NCI-H1105 (cell line): ENCODE data around the gene ZSCAN31.
"Not testable (repeated sequence)": the region's sequence is repeated elsewhere in the genome, so short reads cannot be mapped to it uniquely, and the experiment has no call there.

ENCODE experiments used
- DNase-seq: peaks from one replicate; lab custom pipeline; 2025; lab: John Stamatoyannopoulos, UW

ZSCAN31 gene

DNA sequence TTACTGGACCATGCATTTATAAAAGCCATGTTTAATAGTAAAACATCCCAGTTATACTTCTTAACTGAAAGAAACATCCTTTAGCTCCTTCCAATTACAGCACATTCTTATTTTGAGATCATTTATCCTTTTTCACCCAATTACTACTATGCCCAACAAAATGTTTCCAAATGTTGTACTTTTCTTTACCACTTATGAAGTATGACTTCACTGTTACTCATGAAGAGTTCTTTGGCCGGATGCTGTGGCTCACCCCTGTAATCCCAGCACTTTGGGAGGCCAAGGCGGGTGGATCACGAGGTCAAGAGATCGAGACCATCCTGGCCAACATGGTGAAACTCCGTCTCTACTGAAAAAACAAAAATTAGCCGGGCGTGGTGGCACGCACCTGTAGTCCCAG is 18.1 kb downstream of the ZSCAN31 start:
- DNase-seq, result not testable (repeated sequence)

DNA sequence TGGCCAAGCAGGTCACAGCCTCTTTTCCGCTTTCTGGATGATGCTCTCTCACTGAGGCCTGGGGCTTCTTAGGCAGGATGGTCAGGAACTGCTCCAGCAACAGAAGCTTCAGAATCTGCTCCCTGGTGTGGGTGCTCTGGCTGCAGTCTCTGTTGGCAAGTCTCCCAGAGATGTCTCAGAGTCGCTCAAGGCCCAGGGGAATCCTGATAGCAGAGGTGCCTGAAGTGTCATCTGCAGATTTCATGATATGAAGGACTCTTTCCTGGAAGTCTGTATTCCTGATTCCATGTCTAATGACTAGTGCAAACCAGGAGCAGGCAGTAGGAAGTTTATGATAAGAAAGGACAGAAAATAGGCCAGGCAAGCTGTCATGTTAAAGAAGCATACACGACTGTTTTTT is 20.3 kb downstream of the ZSCAN31 start:
- DNase-seq, result no peak

- no peak for DNase-seq
Measured at GRCh38 chr6:28312939-28313338, 23.0 kb downstream of the ZSCAN31 start.

DNA sequence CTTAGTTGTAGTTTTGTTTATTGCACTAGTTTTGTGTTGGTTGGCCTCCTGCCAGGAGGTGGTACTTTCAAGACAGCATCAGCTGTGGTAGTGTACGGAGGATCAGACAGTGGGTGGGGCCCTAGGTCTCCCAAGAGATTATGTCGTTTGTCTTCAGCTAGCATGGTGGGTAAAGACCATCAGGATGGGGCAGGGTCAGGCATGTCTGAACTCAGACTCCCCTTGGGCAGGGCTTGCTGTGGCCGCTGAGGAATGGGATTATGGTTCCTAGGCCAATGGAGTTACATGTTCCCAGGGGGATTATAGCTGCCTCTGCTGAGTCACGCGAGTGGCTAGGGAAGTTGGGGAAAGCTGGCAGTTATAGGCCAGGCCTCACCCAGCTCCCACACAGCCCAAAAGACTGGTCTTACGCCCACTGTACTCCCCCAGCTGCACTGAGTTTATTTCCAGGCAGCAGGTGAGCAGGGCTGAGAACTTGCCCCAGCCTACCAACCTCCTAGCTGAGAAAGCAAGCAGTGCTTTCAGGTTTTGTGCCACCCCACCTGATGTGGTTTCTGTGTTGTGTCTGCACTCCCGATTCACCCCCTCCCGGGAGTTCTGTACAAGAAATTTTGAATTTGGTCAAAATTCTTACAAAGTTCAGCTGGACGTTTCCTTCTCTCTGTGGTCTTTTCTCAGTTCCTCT is 24.7 kb downstream of the ZSCAN31 start:
- no peak for DNase-seq

- not testable (repeated sequence) for DNase-seq
Measured at GRCh38 chr6:28306363-28306762, 29.6 kb downstream of the ZSCAN31 start.

GRCh38 chr6:28303570-28303969 is 32.4 kb downstream of the ZSCAN31 start:
- no peak for DNase-seq

DNA sequence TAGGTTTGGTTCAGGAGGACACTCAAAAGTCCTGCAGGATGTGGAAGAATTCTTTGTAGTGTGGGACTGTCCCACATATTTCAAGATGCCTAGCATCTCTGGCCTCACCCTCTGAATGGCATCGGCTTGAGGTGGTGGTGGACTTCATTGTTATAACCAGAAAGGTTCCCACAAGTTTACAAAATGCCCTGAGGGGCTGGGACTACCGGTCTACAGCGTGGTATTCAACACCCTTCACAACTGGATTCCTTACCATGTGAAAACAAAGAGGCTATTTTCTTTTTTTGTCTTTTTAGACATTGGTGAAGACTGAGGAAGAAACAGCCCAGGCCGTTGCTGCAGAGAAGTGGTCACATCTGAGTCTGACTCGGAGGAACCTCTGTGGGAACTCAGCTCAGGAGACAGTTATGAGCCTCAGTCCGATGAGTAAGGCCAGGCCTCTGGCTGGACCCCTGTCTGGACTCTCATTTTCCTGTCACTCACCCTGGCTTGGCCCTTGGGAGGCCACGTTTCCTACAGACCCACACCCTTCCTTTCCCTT is 39.4 kb downstream of the ZSCAN31 start:
- DNase-seq, result no peak

DNA sequence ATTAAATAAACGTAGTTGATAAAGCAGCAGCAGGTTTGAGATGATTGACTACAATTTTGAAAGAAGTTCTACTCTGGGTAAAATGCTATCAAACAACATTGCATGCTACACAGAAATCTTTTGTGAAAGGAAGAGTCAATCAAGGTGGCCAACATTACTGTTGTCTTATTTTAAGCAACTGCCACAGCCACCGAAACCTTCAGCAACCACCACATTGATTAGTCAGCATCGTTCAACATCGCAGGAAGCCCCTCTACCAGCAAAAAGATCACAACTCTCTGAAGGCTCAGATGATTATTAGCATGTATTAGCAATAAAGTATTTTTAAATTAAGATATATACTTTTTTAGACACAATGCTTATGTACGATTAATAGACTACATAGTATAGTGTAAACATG is 40.6 kb downstream of the ZSCAN31 start:
- DNase-seq, result no peak

GRCh38 chr6:28291573-28291972 is 44.4 kb downstream of the ZSCAN31 start:
- no peak for DNase-seq

DNA sequence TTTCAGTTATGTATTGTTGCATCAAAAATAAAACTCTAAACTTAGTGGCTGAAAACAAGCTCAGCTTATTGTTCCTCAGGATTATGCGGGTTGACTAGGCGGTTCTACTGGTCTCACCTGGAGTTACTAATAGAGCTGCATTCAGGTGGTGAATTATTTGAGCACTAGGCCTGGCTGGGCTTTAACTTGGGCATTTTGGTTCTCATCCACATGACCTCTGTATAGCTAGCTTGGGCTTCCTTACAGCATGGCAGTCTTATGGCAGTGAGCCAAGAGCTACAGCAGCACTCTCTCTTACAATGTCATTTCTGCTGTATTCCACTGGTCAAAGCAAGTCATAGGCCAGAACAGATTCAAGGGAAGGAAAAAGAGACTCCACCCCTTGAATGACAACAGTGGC is 53.0 kb downstream of the ZSCAN31 start:
- DNase-seq, result no peak

- DNase-seq, result peak; percentile 88
Measured at GRCh38 chr6:28281288-28282064, 54.5 kb downstream of the ZSCAN31 start, which contains the start of gene PGBD1. PGBD1 (plus strand) TSS chr6:28281572; CDS start chr6:28283814, 2,242 bp downstream.

GRCh38 chr6:28280595-28281287 is 55.2 kb downstream of the ZSCAN31 start:
- DNase-seq, result no peak

DNA sequence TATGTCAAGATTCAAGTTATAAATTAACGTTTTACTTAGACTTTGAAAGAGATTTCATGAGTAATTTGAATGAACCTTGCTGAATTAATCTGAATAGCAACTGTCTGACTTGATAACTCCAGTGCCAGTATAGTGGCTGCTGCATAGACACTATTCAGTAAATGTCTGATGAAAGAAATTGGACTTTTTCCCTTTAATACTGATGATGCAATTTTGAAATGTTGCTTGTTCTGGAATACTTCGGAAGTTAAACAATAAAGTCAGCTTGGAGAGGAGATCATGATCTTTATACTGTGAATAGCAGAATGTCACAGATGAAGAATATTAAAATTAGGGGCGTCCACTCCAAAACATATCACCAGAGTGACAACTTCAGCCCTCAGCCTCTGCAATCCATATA is 58.2 kb downstream of the ZSCAN31 start:
- DNase-seq, result no peak

DNA sequence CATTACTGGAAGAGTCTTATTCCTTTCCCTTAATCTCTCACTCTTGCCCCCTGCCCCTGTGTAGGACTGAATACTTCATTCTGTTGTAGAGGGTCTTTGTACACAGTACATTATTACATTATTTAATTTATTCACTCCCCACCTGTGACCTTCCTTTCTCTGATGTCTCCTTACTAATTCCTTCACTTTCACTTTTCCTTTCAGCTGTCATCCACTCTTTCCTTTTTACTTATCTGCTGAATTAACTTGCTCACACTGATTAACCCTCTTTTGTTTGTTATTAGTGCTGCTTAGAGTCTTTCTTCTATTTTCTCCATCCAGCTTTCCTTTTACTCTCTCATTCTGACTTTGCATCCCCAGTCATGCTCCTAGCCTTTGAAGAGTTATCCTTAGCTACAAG is 61.1 kb downstream of the ZSCAN31 start:
- DNase-seq, result no peak
